ENCODE data around the gene AMOTL2. TPM values are rescaled to one million over a fixed set of nuclear protein-coding genes. Genes with fewer than 3 reads are reported as not detected.

AMOTL2 gene
- total and polyA plus RNA-seq, 4 donors, result 12.4 to 118 (median 55.7) TPM

DNA sequence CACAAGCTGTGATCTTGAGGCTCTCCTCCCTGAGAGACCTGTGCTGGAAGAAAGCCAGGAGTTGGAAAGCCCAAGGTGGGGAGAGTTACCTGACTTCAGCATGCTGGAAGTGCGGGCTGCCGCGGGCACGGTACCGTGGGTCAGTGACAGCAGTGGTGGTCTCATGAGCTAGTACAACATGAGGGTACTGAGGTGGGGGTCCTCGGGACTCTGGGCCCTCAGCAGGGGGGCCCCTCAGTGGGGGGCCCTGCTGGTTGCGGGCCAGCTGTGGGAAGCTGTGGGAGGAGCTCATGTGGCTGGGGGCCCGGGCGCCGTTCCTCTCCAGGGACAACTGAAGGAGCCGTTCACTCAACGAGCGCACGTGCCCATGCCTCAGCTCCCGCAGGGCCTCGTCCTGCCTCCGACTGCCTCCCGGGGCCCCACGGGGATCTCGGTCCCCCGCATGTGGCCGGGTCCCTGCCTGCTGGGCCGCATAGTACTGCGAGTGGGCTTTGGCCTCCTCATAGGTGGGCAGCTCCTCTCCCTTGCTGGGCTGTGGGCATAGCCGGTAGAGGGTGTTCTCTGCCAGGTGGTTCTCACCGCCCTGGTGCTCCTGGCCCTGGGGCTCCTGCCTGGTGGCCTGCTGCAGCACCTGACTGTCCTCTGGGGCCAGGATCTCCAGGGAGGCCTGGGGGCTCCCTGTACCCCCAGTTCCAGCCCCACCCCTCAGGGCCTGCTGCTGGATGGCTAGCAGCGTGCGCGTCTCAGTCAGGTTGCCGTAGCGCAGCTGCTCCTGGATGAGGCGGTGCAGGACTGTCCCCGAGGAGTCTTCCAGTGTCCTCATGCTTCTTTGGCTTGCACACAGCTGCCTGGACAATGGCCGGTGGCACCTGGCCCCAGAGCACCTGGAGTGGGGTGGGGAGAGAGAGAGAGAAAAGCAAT, 3.4 kb downstream of the AMOTL2 start:
- Histone ChIP-seq H3K36me3 (ENCODE audit: control insufficient read depth in 1 of 2, insufficient read depth in 2 of 2, low read length in 1 of 2) (peaks cover 4 to 13% of the 10 kb centered on the region in 2 donors), H3K4me3 (ENCODE audit: low read length in 2 of 2) (no peak overlapping the region), H3K9me3 (ENCODE audit: control insufficient read depth, low read length) (no peaks in the 10 kb centered on the region), H3K27ac (ENCODE audit: low read depth in 1 of 2, low read length in 2 of 2) (peak overlapping the region in 1 of 2 donors; percentile 59), H3K27me3 (ENCODE audit: control insufficient read depth in 1 of 2, insufficient read depth in 2 of 2, low read length in 1 of 2) (no peaks in the 10 kb centered on the region), H3K4me1 (ENCODE audit: control insufficient read depth in 1 of 2, insufficient read depth in 2 of 2, low read length in 2 of 2) (no peaks in the 10 kb centered on the region)
- DNase-seq, result peak; percentile 38 to 71
- intact Hi-C loops (cut with DNase I), result loop anchor here (5.0 to 10.0 kb wide), 3 partner anchors 101 to 156 kb away; no protein-coding TSS in a partner anchor
- no peak for ATAC-seq (ENCODE audit: low FRiP score)
- WGBS, 2 donors, result 65 to 74% methylated on average over 34 of the region's 34 CpGs

DNA sequence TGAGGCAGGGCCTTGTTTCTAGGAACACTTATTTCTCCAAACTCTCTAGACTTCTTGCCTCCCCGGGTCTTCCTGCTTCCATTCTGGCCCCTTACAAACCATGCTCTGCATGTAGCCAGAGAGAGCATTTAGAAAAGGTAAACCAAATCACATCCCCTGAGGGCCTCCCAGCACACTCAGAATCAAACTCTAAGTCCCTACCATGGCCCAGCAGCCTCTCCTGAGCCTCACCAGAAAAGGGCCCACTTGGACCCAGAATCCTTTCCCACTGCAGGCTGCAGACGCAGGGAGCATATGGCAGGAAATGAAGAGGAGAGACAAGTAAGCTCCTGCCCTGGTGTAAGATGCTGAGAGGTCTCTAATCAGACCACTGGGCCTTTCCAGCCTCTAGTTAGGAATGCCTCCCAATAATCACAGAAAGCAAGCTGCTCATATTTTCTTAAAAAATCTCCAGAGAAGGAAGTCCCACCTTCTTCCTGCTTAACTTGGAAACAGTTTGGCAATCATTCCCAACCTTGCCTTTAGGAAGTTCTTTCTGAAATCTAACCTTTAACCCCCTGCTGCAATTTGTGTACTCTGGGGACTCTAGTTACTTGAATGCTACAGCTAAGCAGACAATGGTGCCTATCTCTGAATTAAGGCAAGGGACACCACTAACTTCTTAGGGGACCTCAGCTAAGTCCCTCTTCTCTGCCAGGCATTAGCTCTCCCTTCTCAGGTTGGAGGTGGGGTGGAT, 4.2 kb downstream of the AMOTL2 start:
- no peak for ATAC-seq (ENCODE audit: low FRiP score)
- peaks cover 4 to 16% of the 10 kb centered on the region in 2 donors for H3K36me3 ChIP-seq (ENCODE audit: control insufficient read depth in 1 of 2, insufficient read depth in 2 of 2, low read length in 1 of 2)

DNA sequence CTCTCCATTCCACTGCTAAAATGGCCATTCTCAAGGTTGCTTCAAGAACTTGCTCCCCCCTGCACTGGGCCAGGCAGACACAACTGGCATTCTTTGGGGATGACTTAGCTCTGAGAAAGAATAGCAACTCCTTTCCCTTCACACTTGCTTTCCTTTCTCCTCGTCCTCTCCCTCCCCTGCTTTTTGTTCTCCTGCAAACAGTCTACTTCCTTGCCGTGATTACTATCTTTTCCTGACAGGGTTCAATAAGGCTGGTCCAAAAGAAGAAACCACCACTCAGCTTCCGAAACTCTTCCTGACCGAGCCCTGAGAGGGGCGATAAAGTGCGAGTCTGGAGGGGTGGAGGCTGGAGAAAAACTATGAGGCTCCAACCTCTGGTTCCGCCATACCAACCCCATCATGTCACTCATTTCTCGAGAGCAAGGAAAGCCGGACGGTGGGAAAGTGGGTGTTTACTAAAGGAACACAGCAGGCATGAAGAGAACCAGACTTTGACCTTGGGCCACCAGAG, 5.0 kb downstream of the AMOTL2 start:
- intact Hi-C loops (cut with DNase I), result no loop called here
- ATAC-seq (ENCODE audit: low FRiP score) (no peak), DNase-seq (peak in 1 of 2 donors; percentile 74)
- Histone ChIP-seq H3K9me3 (ENCODE audit: control insufficient read depth, low read length) (no peaks in the 10 kb centered on the region), H3K4me1 (ENCODE audit: control insufficient read depth in 1 of 2, insufficient read depth in 2 of 2, low read length in 2 of 2) (no peaks in the 10 kb centered on the region), H3K27me3 (ENCODE audit: control insufficient read depth in 1 of 2, insufficient read depth in 2 of 2, low read length in 1 of 2) (no peaks in the 10 kb centered on the region), H3K4me3 (ENCODE audit: low read length in 2 of 2) (no peak overlapping the region), H3K36me3 (ENCODE audit: control insufficient read depth in 1 of 2, insufficient read depth in 2 of 2, low read length in 1 of 2) (peaks cover 4 to 16% of the 10 kb centered on the region in 2 donors), H3K27ac (ENCODE audit: low read depth in 1 of 2, low read length in 2 of 2) (peak overlapping the region in 1 of 2 donors; percentile 85)
- 50 to 53% methylated on average over 10 of the region's 10 CpGs for WGBS, 2 donors

More for the DNA sequence above, 4.2 kb downstream of the AMOTL2 start:
- Histone ChIP-seq H3K4me3 (ENCODE audit: low read length in 2 of 2) (no peak overlapping the region), H3K4me1 (ENCODE audit: control insufficient read depth in 1 of 2, insufficient read depth in 2 of 2, low read length in 2 of 2) (no peaks in the 10 kb centered on the region), H3K27ac (ENCODE audit: low read depth in 1 of 2, low read length in 2 of 2) (peak overlapping the region in 1 of 2 donors; percentile 85), H3K9me3 (ENCODE audit: control insufficient read depth, low read length) (no peaks in the 10 kb centered on the region), H3K27me3 (ENCODE audit: control insufficient read depth in 1 of 2, insufficient read depth in 2 of 2, low read length in 1 of 2) (no peaks in the 10 kb centered on the region)
- intact Hi-C loops (cut with DNase I), result loop anchor here (5.0 to 10.0 kb wide), 3 partner anchors 102 to 155 kb away; no protein-coding TSS in a partner anchor
- 63 to 72% methylated on average over 2 of the region's 2 CpGs for WGBS, 2 donors
- peak; percentile 15 to 34 for DNase-seq

DNA sequence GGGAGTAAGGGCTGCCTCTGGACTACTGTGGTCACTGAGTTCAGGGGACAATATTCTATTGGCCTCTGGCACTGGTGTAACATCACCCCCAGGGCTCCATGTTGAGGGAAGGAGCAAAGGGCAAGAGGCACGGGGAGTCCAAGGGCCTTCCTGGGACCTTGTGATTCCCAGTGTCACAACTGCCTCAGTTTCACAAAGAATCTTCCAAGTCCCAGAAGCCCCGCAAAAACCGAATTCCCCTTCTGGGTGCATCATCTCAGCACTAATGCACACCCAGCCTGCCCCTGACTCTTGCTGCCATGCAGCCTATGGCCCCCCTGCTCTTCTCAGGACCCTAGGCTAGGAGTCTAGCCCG, 5.5 kb downstream of the AMOTL2 start:
- no peaks in the 10 kb centered on the region for H3K9me3 ChIP-seq (ENCODE audit: control insufficient read depth, low read length)
- no peaks in the 10 kb centered on the region for H3K4me1 ChIP-seq (ENCODE audit: control insufficient read depth in 1 of 2, insufficient read depth in 2 of 2, low read length in 2 of 2)
- H3K4me3 ChIP-seq (ENCODE audit: low read length in 2 of 2), result no peak overlapping the region
- H3K36me3 ChIP-seq (ENCODE audit: control insufficient read depth in 1 of 2, insufficient read depth in 2 of 2, low read length in 1 of 2), result peaks cover 4 to 16% of the 10 kb centered on the region in 2 donors
- H3K27ac ChIP-seq (ENCODE audit: low read depth in 1 of 2, low read length in 2 of 2), result peak overlapping the region; percentile 3 to 85
- DNase-seq, result peak in 1 of 2 donors; percentile 14
- intact Hi-C loops (cut with DNase I), result no loop called here
- no peak for ATAC-seq (ENCODE audit: low FRiP score)
- no peaks in the 10 kb centered on the region for H3K27me3 ChIP-seq (ENCODE audit: control insufficient read depth in 1 of 2, insufficient read depth in 2 of 2, low read length in 1 of 2)
- WGBS, 2 donors, result 92% methylated on average over 4 of the region's 4 CpGs

DNA sequence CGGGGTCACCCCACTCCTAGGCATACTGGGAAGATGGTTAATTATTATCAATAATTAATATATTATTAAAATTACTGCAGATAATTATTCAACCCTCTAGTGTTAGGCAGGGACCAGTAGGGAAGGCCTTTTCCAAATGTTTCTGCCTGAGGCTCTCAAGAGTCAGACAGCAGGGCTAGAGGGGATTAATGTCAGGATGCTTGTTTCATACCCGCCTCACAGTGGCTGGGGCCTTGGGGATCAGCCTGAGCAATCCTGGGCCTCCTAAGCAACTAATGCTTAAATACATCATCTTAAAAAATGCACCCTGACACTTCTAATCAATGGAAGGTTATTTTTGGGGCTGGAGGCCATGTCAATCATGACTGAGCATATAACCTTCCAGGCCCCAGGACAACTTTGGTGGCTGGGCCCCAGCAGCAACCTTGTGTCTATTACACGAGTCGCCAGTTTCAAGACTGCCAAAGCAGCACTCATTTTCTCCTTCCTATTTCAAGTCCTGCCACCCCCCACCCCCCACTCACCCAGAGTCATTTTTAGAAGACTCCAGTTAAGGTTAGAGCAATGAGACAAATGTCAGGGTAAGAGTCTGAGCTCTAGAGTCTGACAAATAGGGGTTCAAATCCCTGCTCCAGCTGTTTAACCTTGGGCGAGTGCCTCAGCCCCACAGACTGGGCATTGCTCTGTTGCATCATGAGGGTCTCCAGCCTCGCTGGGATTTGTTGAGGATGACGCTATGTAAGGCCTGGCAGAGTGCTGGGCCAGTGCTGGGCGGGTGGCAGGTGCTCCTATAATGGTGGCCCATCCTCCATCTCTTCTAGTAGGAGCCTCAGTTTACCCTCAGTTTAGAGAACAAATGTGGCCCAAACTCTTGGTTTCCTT, 6.1 kb downstream of the AMOTL2 start:
- intact Hi-C loops (cut with DNase I), result no loop called here
- Histone ChIP-seq H3K36me3 (ENCODE audit: control insufficient read depth in 1 of 2, insufficient read depth in 2 of 2, low read length in 1 of 2) (peaks cover 4 to 17% of the 10 kb centered on the region in 2 donors), H3K4me1 (ENCODE audit: control insufficient read depth in 1 of 2, insufficient read depth in 2 of 2, low read length in 2 of 2) (no peaks in the 10 kb centered on the region), H3K27ac (ENCODE audit: low read depth in 1 of 2, low read length in 2 of 2) (peak overlapping the region in 1 of 2 donors; percentile 85), H3K27me3 (ENCODE audit: control insufficient read depth in 1 of 2, insufficient read depth in 2 of 2, low read length in 1 of 2) (no peaks in the 10 kb centered on the region), H3K4me3 (ENCODE audit: low read length in 2 of 2) (no peak overlapping the region), H3K9me3 (ENCODE audit: control insufficient read depth, low read length) (no peaks in the 10 kb centered on the region)
- DNase-seq (peak in 1 of 2 donors; percentile 41), ATAC-seq (ENCODE audit: low FRiP score) (no peak)
- WGBS, 2 donors, result 78 to 83% methylated on average over 8 of the region's 8 CpGs

DNA sequence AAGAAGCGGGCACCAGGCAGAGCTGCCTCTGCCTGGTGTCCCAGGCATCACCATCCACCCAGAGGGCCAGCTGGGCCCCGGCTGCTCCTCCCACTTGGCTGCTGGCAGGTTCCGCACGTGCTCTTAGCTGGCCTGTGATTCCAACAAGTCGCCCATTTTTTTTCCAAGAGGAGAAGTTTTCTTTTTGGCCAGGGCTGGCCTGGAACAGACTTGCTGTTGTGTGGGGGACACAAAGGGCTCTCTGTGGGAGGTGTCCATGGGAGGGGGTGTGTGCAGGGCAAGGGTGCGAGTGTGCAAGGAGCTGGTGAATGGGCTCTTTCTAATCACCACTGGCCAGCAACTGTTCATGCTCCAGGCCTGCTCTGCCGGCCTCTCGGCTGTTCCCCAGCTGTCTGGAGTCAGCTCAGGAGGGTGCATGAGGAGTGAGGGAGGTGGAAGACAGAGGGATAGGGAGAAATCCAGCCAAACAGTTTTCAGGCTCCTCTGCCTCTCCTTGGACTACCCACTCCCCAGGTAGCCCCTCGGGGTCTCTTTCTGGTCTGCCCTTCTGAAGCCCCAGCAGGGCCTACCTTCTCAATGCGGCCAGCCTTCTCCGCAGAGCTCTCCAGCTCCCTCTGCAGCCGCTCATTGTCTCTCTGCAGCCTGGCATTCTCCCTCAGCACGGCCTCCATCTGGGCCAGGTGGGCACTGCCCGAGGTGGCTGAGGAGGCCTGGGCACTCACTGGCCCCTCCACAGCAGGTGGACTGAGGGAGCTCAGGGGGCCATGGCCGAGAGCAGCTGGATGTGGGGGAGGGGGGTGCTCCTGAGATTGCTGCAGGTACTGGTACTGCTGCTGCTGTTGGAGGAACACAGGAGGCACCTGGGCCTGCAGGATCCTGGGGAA, 7.1 kb downstream of the AMOTL2 start:
- ATAC-seq (ENCODE audit: low FRiP score), result no peak
- no peaks in the 10 kb centered on the region for H3K4me1 ChIP-seq (ENCODE audit: control insufficient read depth in 1 of 2, insufficient read depth in 2 of 2, low read length in 2 of 2)

DNA sequence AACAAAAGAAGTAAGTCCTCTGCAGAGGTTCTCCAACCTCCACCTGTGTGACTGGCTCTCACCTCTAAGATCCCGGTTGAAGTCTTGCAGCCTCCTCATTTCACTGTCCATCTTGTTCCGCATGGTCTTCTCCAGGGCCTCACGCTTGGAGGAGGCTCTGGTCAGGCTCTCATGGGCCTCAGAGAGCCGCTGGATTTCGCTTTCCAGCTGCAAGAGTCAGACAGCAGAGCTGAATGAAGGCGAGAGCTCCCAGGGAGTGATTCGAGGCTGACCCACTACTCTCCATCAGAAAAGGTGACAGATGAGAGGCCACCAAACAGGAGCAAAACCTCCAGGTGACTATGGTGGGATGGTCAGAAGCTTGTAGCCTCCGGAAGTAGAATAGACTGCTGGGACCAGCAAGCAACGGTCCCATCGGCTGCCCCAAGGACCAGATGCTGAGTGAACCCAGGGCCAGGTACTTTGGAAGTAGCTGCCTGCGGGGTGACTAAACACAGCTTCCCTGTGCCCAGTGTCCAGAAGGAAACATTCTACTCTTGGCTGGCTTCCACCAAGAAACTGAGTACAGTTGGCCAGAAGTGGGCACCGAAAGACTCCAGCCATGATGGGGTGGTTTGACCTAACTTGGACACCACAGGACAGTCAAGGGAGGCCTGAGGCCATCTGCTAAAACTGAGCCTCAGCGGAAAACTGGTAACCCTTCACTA, 7.9 kb downstream of the AMOTL2 start:
- intact Hi-C loops (cut with DNase I), result no loop called here
- H3K4me1 ChIP-seq (ENCODE audit: control insufficient read depth in 1 of 2, insufficient read depth in 2 of 2, low read length in 2 of 2), result no peaks in the 10 kb centered on the region
- 70 to 74% methylated on average over 13 of the region's 13 CpGs for WGBS, 2 donors
- no peak overlapping the region for H3K4me3 ChIP-seq (ENCODE audit: low read length in 2 of 2)
- ATAC-seq (ENCODE audit: low FRiP score) (no peak), DNase-seq (peak; percentile 32 to 75)
- H3K27ac ChIP-seq (ENCODE audit: low read depth in 1 of 2, low read length in 2 of 2), result peak overlapping the region in 1 of 2 donors; percentile 77
- peaks cover 4 to 24% of the 10 kb centered on the region in 2 donors for H3K36me3 ChIP-seq (ENCODE audit: control insufficient read depth in 1 of 2, insufficient read depth in 2 of 2, low read length in 1 of 2)
- no peaks in the 10 kb centered on the region for H3K9me3 ChIP-seq (ENCODE audit: control insufficient read depth, low read length)
- no peaks in the 10 kb centered on the region for H3K27me3 ChIP-seq (ENCODE audit: control insufficient read depth in 1 of 2, insufficient read depth in 2 of 2, low read length in 1 of 2)

More for the DNA sequence above, 7.1 kb downstream of the AMOTL2 start:
- Histone ChIP-seq H3K27ac (ENCODE audit: low read depth in 1 of 2, low read length in 2 of 2) (peak overlapping the region in 1 of 2 donors; percentile 77), H3K4me3 (ENCODE audit: low read length in 2 of 2) (no peak overlapping the region), H3K9me3 (ENCODE audit: control insufficient read depth, low read length) (no peaks in the 10 kb centered on the region), H3K27me3 (ENCODE audit: control insufficient read depth in 1 of 2, insufficient read depth in 2 of 2, low read length in 1 of 2) (no peaks in the 10 kb centered on the region), H3K36me3 (ENCODE audit: control insufficient read depth in 1 of 2, insufficient read depth in 2 of 2, low read length in 1 of 2) (peaks cover 4 to 21% of the 10 kb centered on the region in 2 donors)
- intact Hi-C loops (cut with DNase I), result no loop called here
- peak; percentile 59 to 81 for DNase-seq
- 45 to 54% methylated on average over 14 to 15 of the region's 15 CpGs for WGBS, 2 donors
